Measurements from ENCODE around the gene MNAT1.

GRCh38 chr14:60984196-60984595 lies 249.6 kb downstream of the MNAT1 start:
- TF ChIP-seq POLR2A (IDR thresholded peaks at IDR 0.05; ENCODE audit: low read depth, low read length): no peak
- TF ChIP-seq POLR2AphosphoS5 (IDR thresholded peaks at IDR 0.05; ENCODE audit: low read depth, low read length): no peak
- no peak for TF ChIP-seq TAF1 (IDR thresholded peaks at IDR 0.05; ENCODE audit: borderline replicate concordance, low read depth, low read length)
